ENCODE measurements around the gene PPP2CA.

- TF ChIP-seq CTCF (conservative IDR thresholded peaks at IDR 0.05) = no peak
- no peak for TF ChIP-seq ZFX (IDR thresholded peaks at IDR 0.05)
Measured at GRCh38 chr5:134250949-134251348, 25.1 kb upstream of the PPP2CA start.
